ENCODE data around the gene ADAMTS1. TPM values are rescaled to one million over a fixed set of nuclear protein-coding genes. Genes with fewer than 3 reads are reported as not detected.

ADAMTS1 gene
- total and polyA plus RNA-seq, 9 donors: 13.4 to 36.8 (median 17.4) TPM

DNA sequence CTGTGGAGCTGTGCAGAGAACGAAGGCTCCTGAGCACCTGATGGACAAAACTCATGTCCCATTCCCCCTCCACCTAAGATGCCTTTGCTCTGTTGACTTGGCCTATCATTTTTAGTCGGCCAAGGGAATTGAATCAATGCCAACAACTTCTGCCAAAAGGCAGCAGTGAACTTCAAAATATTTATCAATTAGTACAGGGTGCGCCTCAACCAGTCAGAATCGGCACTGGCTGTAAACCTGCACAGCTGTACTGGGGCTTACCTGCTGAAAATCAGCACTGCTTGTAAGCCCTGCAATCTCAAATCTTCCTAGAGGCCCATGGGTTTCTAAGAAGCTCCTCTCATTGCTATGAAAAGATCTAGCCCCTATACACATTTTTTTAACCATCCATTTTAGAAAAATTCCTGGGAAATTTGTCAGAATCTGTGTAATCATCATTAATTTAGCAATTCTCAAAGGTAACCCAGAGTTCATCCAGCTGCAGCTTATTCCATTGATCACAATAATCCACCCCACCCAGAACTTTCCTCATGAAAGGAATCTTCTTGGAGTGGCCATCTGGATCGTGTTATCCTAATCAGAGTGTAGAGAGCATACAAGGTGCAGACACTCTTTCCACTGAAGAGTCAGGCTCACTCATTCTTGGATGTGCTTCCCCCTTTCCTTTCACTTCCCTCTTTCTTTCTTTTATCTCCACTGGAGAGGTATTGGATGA, 40.2 kb downstream of the ADAMTS1 start:
- H3K9me3 ChIP-seq (replicated peaks; ENCODE audit: control insufficient read depth, low read depth, low read length): no peaks in the 10 kb centered on the region
- H3K4me1 ChIP-seq (ENCODE audit: control insufficient read depth, insufficient read depth, low read length): peaks cover 6% of the 10 kb centered on the region
- DNase-seq: peak; percentile 89
- H3K27ac ChIP-seq (ENCODE audit: low read length): no peak overlapping the region
- no peak overlapping the region for H3K4me3 ChIP-seq (ENCODE audit: low read length)
- WGBS (ENCODE audit: insufficient coverage): 36% methylated on average over 2 of the region's 5 CpGs
- H3K27me3 ChIP-seq (ENCODE audit: control insufficient read depth, insufficient read depth, low read length): no peaks in the 10 kb centered on the region
- no peaks in the 10 kb centered on the region for H3K36me3 ChIP-seq (ENCODE audit: control insufficient read depth, insufficient read depth, low read length)

DNA sequence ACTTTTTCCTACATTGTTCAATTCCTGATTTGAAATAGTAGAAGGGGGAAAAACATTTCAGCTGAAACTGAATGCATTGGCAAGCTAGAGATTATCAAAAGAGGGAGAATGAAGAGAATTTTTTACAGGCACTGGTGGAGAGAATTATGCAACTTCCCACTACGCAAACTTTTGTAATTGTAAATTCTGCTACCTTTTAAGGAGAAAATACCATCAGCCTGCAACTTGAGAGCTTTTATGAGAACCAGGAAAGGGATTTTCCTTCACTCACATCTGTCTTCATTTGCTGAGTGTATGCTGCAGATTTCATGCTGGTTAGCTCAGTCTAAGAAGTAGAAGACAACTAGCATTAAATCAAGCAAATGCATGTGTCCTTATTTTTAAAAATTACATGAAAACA, 43.7 kb downstream of the ADAMTS1 start:
- DNase-seq: peak; percentile 87
- Histone ChIP-seq H3K36me3 (ENCODE audit: control insufficient read depth, insufficient read depth, low read length) (no peaks in the 10 kb centered on the region), H3K27ac (ENCODE audit: low read length) (peak overlapping the region; percentile 90), H3K27me3 (ENCODE audit: control insufficient read depth, insufficient read depth, low read length) (no peaks in the 10 kb centered on the region), H3K4me1 (ENCODE audit: control insufficient read depth, insufficient read depth, low read length) (peaks cover 6% of the 10 kb centered on the region), H3K9me3 (replicated peaks; ENCODE audit: control insufficient read depth, low read depth, low read length) (no peaks in the 10 kb centered on the region), H3K4me3 (ENCODE audit: low read length) (no peak overlapping the region)
- no CpG with 5 or more reads among the region's 1 CpG for WGBS (ENCODE audit: insufficient coverage)

- WGBS (ENCODE audit: insufficient coverage): 41% methylated on average over 3 of the region's 9 CpGs
- no peaks in the 10 kb centered on the region for H3K36me3 ChIP-seq (ENCODE audit: control insufficient read depth, insufficient read depth, low read length)
- H3K27ac ChIP-seq (ENCODE audit: low read length): peak overlapping the region; percentile 90
- no peak overlapping the region for H3K4me3 ChIP-seq (ENCODE audit: low read length)
- H3K9me3 ChIP-seq (replicated peaks; ENCODE audit: control insufficient read depth, low read depth, low read length): no peaks in the 10 kb centered on the region
- H3K4me1 ChIP-seq (ENCODE audit: control insufficient read depth, insufficient read depth, low read length): peaks cover 6% of the 10 kb centered on the region
- DNase-seq: peak; percentile 91
- no peaks in the 10 kb centered on the region for H3K27me3 ChIP-seq (ENCODE audit: control insufficient read depth, insufficient read depth, low read length)
Observed at GRCh38 chr21:26800970-26801431, 44.2 kb downstream of the ADAMTS1 start.

DNA sequence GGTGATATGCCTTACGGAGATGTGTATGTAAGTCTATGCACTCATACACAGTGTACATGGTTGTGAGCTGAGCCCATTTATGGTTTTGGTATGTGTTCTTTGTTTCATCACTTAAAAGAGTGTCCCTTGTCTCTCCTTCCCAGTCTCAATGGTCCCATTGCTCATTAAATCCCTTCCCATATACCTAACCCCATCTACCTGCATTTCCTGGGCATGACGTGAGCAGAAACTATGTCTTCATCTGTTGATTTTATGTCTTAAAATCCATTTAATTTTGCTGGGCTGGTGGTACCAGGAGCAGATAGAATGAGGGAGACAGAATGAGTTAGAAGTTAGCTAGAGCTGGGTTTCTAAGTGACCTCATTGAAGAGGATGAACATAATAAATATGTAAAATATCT, 44.8 kb downstream of the ADAMTS1 start:
- Histone ChIP-seq H3K4me1 (ENCODE audit: control insufficient read depth, insufficient read depth, low read length) (peaks cover 10% of the 10 kb centered on the region), H3K27ac (ENCODE audit: low read length) (peak overlapping the region; percentile 90), H3K36me3 (ENCODE audit: control insufficient read depth, insufficient read depth, low read length) (no peaks in the 10 kb centered on the region)

DNA sequence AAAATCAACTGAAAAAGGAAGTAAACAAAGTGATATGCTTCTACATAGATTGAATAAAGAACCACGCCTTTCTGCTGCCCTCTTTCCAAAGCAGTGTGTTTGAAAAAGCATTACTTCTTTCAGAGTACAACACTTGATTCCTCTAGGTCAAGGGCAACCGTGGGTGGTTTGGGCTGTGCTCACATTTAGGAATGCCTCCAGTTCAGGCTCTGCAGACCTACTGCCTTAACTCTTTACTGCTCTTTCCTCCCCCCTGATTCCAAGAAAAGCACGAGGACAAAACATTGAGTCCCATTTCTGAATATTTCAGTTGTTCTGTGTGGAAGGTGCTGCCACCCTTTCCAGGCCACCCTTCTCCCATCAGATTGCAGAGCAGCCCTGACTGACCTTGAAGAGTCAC, 45.2 kb downstream of the ADAMTS1 start:
- no peaks in the 10 kb centered on the region for H3K9me3 ChIP-seq (replicated peaks; ENCODE audit: control insufficient read depth, low read depth, low read length)
- H3K4me1 ChIP-seq (ENCODE audit: control insufficient read depth, insufficient read depth, low read length): peaks cover 12% of the 10 kb centered on the region
- H3K4me3 ChIP-seq (ENCODE audit: low read length): no peak overlapping the region
- DNase-seq: no peak
- H3K36me3 ChIP-seq (ENCODE audit: control insufficient read depth, insufficient read depth, low read length): no peaks in the 10 kb centered on the region
- H3K27ac ChIP-seq (ENCODE audit: low read length): peak overlapping the region; percentile 90
- no CpG with 5 or more reads among the region's 3 CpGs for WGBS (ENCODE audit: insufficient coverage)
- H3K27me3 ChIP-seq (ENCODE audit: control insufficient read depth, insufficient read depth, low read length): no peaks in the 10 kb centered on the region

More for the DNA sequence above, 44.8 kb downstream of the ADAMTS1 start:
- Histone ChIP-seq H3K9me3 (replicated peaks; ENCODE audit: control insufficient read depth, low read depth, low read length) (no peaks in the 10 kb centered on the region), H3K27me3 (ENCODE audit: control insufficient read depth, insufficient read depth, low read length) (no peaks in the 10 kb centered on the region), H3K4me3 (ENCODE audit: low read length) (no peak overlapping the region)
- no peak for DNase-seq
- no CpG with 5 or more reads among the region's 2 CpGs for WGBS (ENCODE audit: insufficient coverage)

DNA sequence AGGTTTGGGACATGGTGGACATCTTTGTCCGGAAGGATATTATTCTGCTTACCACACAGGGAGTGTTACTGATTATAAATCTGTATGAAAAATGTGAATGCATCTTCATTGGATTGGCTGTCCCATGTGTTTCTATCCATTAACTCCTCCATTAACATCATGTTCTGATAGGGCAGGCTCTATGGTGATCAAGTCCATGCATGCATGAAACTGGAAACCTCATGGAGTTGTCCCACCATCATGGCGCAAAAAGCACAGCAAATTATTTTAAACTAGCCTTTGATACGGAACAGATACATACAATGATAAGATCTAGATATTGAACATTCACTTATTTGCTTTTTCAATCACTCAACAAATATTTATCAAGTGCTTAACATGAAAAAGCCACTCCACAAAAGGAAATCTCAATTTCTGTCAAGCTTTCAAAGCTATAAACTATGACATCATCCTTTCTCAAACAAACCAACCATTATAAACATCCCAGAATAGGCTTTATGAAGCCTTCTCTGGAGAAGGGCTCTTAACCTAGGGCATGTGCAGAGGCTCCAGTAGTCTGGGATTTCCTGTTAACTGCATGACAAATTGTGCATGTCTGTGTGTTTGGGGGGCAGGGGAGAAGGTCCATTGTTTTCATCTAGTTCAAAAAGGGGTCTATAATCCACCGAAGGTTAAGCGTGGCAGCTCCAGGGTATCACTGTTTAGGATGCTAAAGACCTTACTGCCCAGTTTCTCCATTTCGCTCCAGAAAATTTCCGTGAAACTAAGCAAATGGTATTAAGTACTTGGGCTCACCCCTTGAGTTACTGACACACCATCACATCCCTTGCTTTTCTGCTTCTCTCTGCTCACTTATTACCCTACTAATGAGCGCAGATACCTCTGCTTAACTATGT, 46.1 kb downstream of the ADAMTS1 start:
- Histone ChIP-seq H3K4me3 (ENCODE audit: low read length) (no peak overlapping the region), H3K27me3 (ENCODE audit: control insufficient read depth, insufficient read depth, low read length) (no peaks in the 10 kb centered on the region), H3K36me3 (ENCODE audit: control insufficient read depth, insufficient read depth, low read length) (no peaks in the 10 kb centered on the region), H3K9me3 (replicated peaks; ENCODE audit: control insufficient read depth, low read depth, low read length) (peaks cover 2% of the 10 kb centered on the region), H3K27ac (ENCODE audit: low read length) (no peak overlapping the region), H3K4me1 (ENCODE audit: control insufficient read depth, insufficient read depth, low read length) (peaks cover 10% of the 10 kb centered on the region)
- no peak for DNase-seq
- WGBS (ENCODE audit: insufficient coverage): 96% methylated on average over 3 of the region's 8 CpGs

GRCh38 chr21:26797878-26798456, 47.2 kb downstream of the ADAMTS1 start:
- no peak overlapping the region for H3K27ac ChIP-seq (ENCODE audit: low read length)
- no peaks in the 10 kb centered on the region for H3K36me3 ChIP-seq (ENCODE audit: control insufficient read depth, insufficient read depth, low read length)
- 96% methylated on average over 5 of the region's 10 CpGs for WGBS (ENCODE audit: insufficient coverage)
- DNase-seq: no peak
- H3K27me3 ChIP-seq (ENCODE audit: control insufficient read depth, insufficient read depth, low read length): no peaks in the 10 kb centered on the region
- H3K4me3 ChIP-seq (ENCODE audit: low read length): no peak overlapping the region
- H3K9me3 ChIP-seq (replicated peaks; ENCODE audit: control insufficient read depth, low read depth, low read length): peaks cover 2% of the 10 kb centered on the region
- H3K4me1 ChIP-seq (ENCODE audit: control insufficient read depth, insufficient read depth, low read length): peaks cover 10% of the 10 kb centered on the region

- no peaks in the 10 kb centered on the region for H3K27me3 ChIP-seq (ENCODE audit: control insufficient read depth, insufficient read depth, low read length)
- H3K27ac ChIP-seq (ENCODE audit: low read length): peak overlapping the region; percentile 73
- H3K4me3 ChIP-seq (ENCODE audit: low read length): no peak overlapping the region
- H3K4me1 ChIP-seq (ENCODE audit: control insufficient read depth, insufficient read depth, low read length): peaks cover 6% of the 10 kb centered on the region
- WGBS (ENCODE audit: insufficient coverage): 11% methylated on average over 6 of the region's 6 CpGs
- no peaks in the 10 kb centered on the region for H3K36me3 ChIP-seq (ENCODE audit: control insufficient read depth, insufficient read depth, low read length)
- H3K9me3 ChIP-seq (replicated peaks; ENCODE audit: control insufficient read depth, low read depth, low read length): peaks cover 2% of the 10 kb centered on the region
- peak; percentile 92 for DNase-seq
Observed at GRCh38 chr21:26795866-26796329, 49.3 kb downstream of the ADAMTS1 start.

- peaks cover 6% of the 10 kb centered on the region for H3K4me1 ChIP-seq (ENCODE audit: control insufficient read depth, insufficient read depth, low read length)
- H3K9me3 ChIP-seq (replicated peaks; ENCODE audit: control insufficient read depth, low read depth, low read length): peaks cover 2% of the 10 kb centered on the region
- H3K36me3 ChIP-seq (ENCODE audit: control insufficient read depth, insufficient read depth, low read length): no peaks in the 10 kb centered on the region
- peak overlapping the region; percentile 73 for H3K27ac ChIP-seq (ENCODE audit: low read length)
- WGBS (ENCODE audit: insufficient coverage): 82% methylated on average over 6 of the region's 10 CpGs
- H3K27me3 ChIP-seq (ENCODE audit: control insufficient read depth, insufficient read depth, low read length): no peaks in the 10 kb centered on the region
- no peak for DNase-seq
- H3K4me3 ChIP-seq (ENCODE audit: low read length): no peak overlapping the region
Observed at GRCh38 chr21:26795412-26795805, 49.8 kb downstream of the ADAMTS1 start.

Measured in muscle of leg (tissue), 11 donors.